Measurements from ENCODE around the gene RBL2. TPM values are rescaled to one million over a fixed set of nuclear protein-coding genes. Genes with fewer than 3 reads are reported as not detected.

The RBL2 gene
- total RNA-seq, 2 experiments from 2014 or later, result 186 to 188 TPM

- POLR2A ChIA-PET, result interaction anchor here (0.9 to 7.3 kb wide), 10 partner anchors 8 to 60 kb away, joined by 3 to 282 read pairs (median 12); partner anchors contain the start of genes AKTIP and RBL2
- Mint-ChIP-seq H3K36me3 (ENCODE audit: low read depth) (peaks cover 90% of the 10 kb centered on the region), H3K9me3 (no peaks in the 10 kb centered on the region), H3K27me3 (no peaks in the 10 kb centered on the region), H3K27ac (peak overlapping the region; percentile 93), H3K4me1 (peaks cover 79% of the 10 kb centered on the region), H3K4me3 (peak overlapping the region; percentile 45)
- DNase-seq, result no peak
- CTCF ChIA-PET, result interaction anchor here (1.4 to 3.9 kb wide), 4 partner anchors 10 to 51 kb away, joined by 3 to 21 read pairs (median 12); partner anchors contain the start of gene RBL2
Observed at GRCh38 chr16:53458635-53459034, 24.4 kb downstream of the RBL2 start.

GRCh38 chr16:53465606-53466280 is 31.5 kb downstream of the RBL2 start:
- H3K4me3 Mint-ChIP-seq, result no peak overlapping the region
- CTCF ChIA-PET, result no interaction called here
- no peaks in the 10 kb centered on the region for H3K27me3 Mint-ChIP-seq
- POLR2A ChIA-PET, result interaction anchor here (0.8 to 1.9 kb wide), 4 partner anchors 8 to 32 kb away, joined by 3 to 11 read pairs (median 7); partner anchors contain the start of gene RBL2
- H3K4me1 Mint-ChIP-seq, result peaks cover 27% of the 10 kb centered on the region
- no peaks in the 10 kb centered on the region for H3K9me3 Mint-ChIP-seq
- peaks cover 71% of the 10 kb centered on the region for H3K36me3 Mint-ChIP-seq (ENCODE audit: low read depth)
- no peak for DNase-seq
- peak overlapping the region; percentile 75 for H3K27ac Mint-ChIP-seq

- Mint-ChIP-seq H3K27ac (peak overlapping the region; percentile 55), H3K4me1 (peaks cover 22% of the 10 kb centered on the region), H3K27me3 (no peaks in the 10 kb centered on the region), H3K36me3 (ENCODE audit: low read depth) (peaks cover 96% of the 10 kb centered on the region), H3K9me3 (peaks cover 2% of the 10 kb centered on the region), H3K4me3 (no peak overlapping the region)
- CTCF ChIA-PET, result no interaction called here
- DNase-seq, result no peak
- POLR2A ChIA-PET, result interaction anchor here (0.8 to 2.1 kb wide), 4 partner anchors 8 to 42 kb away, joined by 3 to 6 read pairs (median 4); partner anchors contain the start of gene RBL2
Observed at GRCh38 chr16:53476867-53477266, 42.6 kb downstream of the RBL2 start.

GRCh38 chr16:53478965-53479364 is 44.7 kb downstream of the RBL2 start:
- no peak for DNase-seq
- Mint-ChIP-seq H3K9me3 (peaks cover 3% of the 10 kb centered on the region), H3K27ac (no peak overlapping the region), H3K36me3 (ENCODE audit: low read depth) (peaks cover 96% of the 10 kb centered on the region), H3K27me3 (no peaks in the 10 kb centered on the region), H3K4me1 (peaks cover 30% of the 10 kb centered on the region), H3K4me3 (no peak overlapping the region)
- POLR2A ChIA-PET, result interaction anchor here (1.0 to 2.5 kb wide), 3 partner anchors 14 to 93 kb away, joined by 3 to 17 read pairs (median 3); no protein-coding TSS in a partner anchor
- CTCF ChIA-PET, result interaction anchor here (1.6 kb wide), 1 partner anchor 11 kb away, joined by 6 read pairs; no protein-coding TSS in a partner anchor

GRCh38 chr16:53480394-53480793 is 46.1 kb downstream of the RBL2 start:
- H3K9me3 Mint-ChIP-seq, result peaks cover 8% of the 10 kb centered on the region
- H3K27me3 Mint-ChIP-seq, result no peaks in the 10 kb centered on the region
- ChIA-PET POLR2A (interaction anchor here (0.9 to 2.5 kb wide), 4 partner anchors 9 to 46 kb away, joined by 3 to 17 read pairs (median 5); partner anchors contain the start of gene RBL2), CTCF (interaction anchor here (1.0 to 1.6 kb wide), 2 partner anchors 9 to 23 kb away, joined by 3 to 6 read pairs; no protein-coding TSS in a partner anchor)
- H3K36me3 Mint-ChIP-seq (ENCODE audit: low read depth), result peaks cover 98% of the 10 kb centered on the region
- H3K4me3 Mint-ChIP-seq, result no peak overlapping the region
- DNase-seq, result no peak
- peaks cover 24% of the 10 kb centered on the region for H3K4me1 Mint-ChIP-seq
- no peak overlapping the region for H3K27ac Mint-ChIP-seq

GRCh38 chr16:53482123-53482522 is 47.9 kb downstream of the RBL2 start:
- ChIA-PET POLR2A (interaction anchor here (0.9 to 1.8 kb wide), 4 partner anchors 23 to 48 kb away, joined by 3 to 8 read pairs (median 6); partner anchors contain the start of gene RBL2), CTCF (no interaction called here)
- H3K4me1 Mint-ChIP-seq, result peaks cover 13% of the 10 kb centered on the region
- H3K4me3 Mint-ChIP-seq, result no peak overlapping the region
- peaks cover 18% of the 10 kb centered on the region for H3K9me3 Mint-ChIP-seq
- peaks cover 99% of the 10 kb centered on the region for H3K36me3 Mint-ChIP-seq (ENCODE audit: low read depth)
- no peak for DNase-seq
- peak overlapping the region; percentile 1 for H3K27ac Mint-ChIP-seq
- H3K27me3 Mint-ChIP-seq, result no peaks in the 10 kb centered on the region

- no peak for DNase-seq
- POLR2A ChIA-PET, result no interaction called here
- peaks cover 13% of the 10 kb centered on the region for H3K4me1 Mint-ChIP-seq
- H3K4me3 Mint-ChIP-seq, result no peak overlapping the region
- H3K36me3 Mint-ChIP-seq (ENCODE audit: low read depth), result peaks cover 97% of the 10 kb centered on the region
- H3K27me3 Mint-ChIP-seq, result no peaks in the 10 kb centered on the region
- H3K9me3 Mint-ChIP-seq, result peaks cover 19% of the 10 kb centered on the region
- CTCF ChIA-PET, result no interaction called here
- H3K27ac Mint-ChIP-seq, result no peak overlapping the region
Observed at GRCh38 chr16:53484542-53484941, 50.3 kb downstream of the RBL2 start.

- Mint-ChIP-seq H3K27ac (no peak overlapping the region), H3K4me3 (no peak overlapping the region), H3K36me3 (ENCODE audit: low read depth) (peaks cover 97% of the 10 kb centered on the region), H3K27me3 (no peaks in the 10 kb centered on the region), H3K9me3 (peaks cover 19% of the 10 kb centered on the region), H3K4me1 (peaks cover 16% of the 10 kb centered on the region)
- ChIA-PET CTCF (no interaction called here), POLR2A (interaction anchor here (0.6 to 1.2 kb wide), 3 partner anchors 40 to 767 kb away, joined by 3 to 4 read pairs (median 3); no protein-coding TSS in a partner anchor)
- DNase-seq, result no peak
Observed at GRCh38 chr16:53486230-53486629, 52.0 kb downstream of the RBL2 start.

- ChIA-PET POLR2A (interaction anchor here (0.7 to 1.9 kb wide), 8 partner anchors 8 to 54 kb away, joined by 3 to 10 read pairs (median 6); partner anchors contain the start of gene AKTIP), CTCF (interaction anchor here (2.0 to 2.2 kb wide), 2 partner anchors 9 to 10 kb away, joined by 6 to 7 read pairs; no protein-coding TSS in a partner anchor)
- peaks cover 12% of the 10 kb centered on the region for H3K4me1 Mint-ChIP-seq
- peaks cover 95% of the 10 kb centered on the region for H3K36me3 Mint-ChIP-seq (ENCODE audit: low read depth)
- H3K9me3 Mint-ChIP-seq, result peaks cover 11% of the 10 kb centered on the region
- no peak for DNase-seq
- H3K4me3 Mint-ChIP-seq, result no peak overlapping the region
- no peaks in the 10 kb centered on the region for H3K27me3 Mint-ChIP-seq
- H3K27ac Mint-ChIP-seq, result no peak overlapping the region
Observed at GRCh38 chr16:53489755-53490154, 55.5 kb downstream of the RBL2 start.

GRCh38 chr16:53492503-53492902 is 58.2 kb downstream of the RBL2 start:
- CTCF ChIA-PET, result no interaction called here
- peaks cover 95% of the 10 kb centered on the region for H3K36me3 Mint-ChIP-seq (ENCODE audit: low read depth)
- POLR2A ChIA-PET, result interaction anchor here (1.4 to 3.4 kb wide), 3 partner anchors 10 to 57 kb away, joined by 3 to 30 read pairs (median 18); partner anchors contain the start of genes AKTIP and RBL2
- no peaks in the 10 kb centered on the region for H3K27me3 Mint-ChIP-seq
- H3K4me3 Mint-ChIP-seq, result no peak overlapping the region
- H3K4me1 Mint-ChIP-seq, result peaks cover 26% of the 10 kb centered on the region
- no peaks in the 10 kb centered on the region for H3K9me3 Mint-ChIP-seq
- peak overlapping the region; percentile 48 for H3K27ac Mint-ChIP-seq
- DNase-seq, result no peak

GRCh38 chr16:53494636-53495035 is 60.4 kb downstream of the RBL2 start:
- peaks cover 92% of the 10 kb centered on the region for H3K36me3 Mint-ChIP-seq (ENCODE audit: low read depth)
- ChIA-PET POLR2A (interaction anchor here (0.9 to 3.4 kb wide), 5 partner anchors 8 to 59 kb away, joined by 3 to 30 read pairs (median 4); partner anchors contain the start of genes AKTIP and RBL2), CTCF (interaction anchor here (1.0 to 1.3 kb wide), 2 partner anchors 48 to 58 kb away, joined by 3 to 4 read pairs; no protein-coding TSS in a partner anchor)
- peaks cover 36% of the 10 kb centered on the region for H3K4me1 Mint-ChIP-seq
- H3K27ac Mint-ChIP-seq, result no peak overlapping the region
- H3K4me3 Mint-ChIP-seq, result no peak overlapping the region
- DNase-seq, result no peak
- no peaks in the 10 kb centered on the region for H3K27me3 Mint-ChIP-seq
- H3K9me3 Mint-ChIP-seq, result no peaks in the 10 kb centered on the region

- H3K4me3 Mint-ChIP-seq, result no peak overlapping the region
- ChIA-PET CTCF (interaction anchor here (1.0 kb wide), 1 partner anchor 49 kb away, joined by 3 read pairs; no protein-coding TSS in a partner anchor), POLR2A (interaction anchor here (0.9 to 3.4 kb wide), 5 partner anchors 7 to 60 kb away, joined by 3 to 30 read pairs (median 4); partner anchors contain the start of genes AKTIP and RBL2)
- no peaks in the 10 kb centered on the region for H3K9me3 Mint-ChIP-seq
- DNase-seq, result no peak
- H3K27me3 Mint-ChIP-seq, result no peaks in the 10 kb centered on the region
- peaks cover 39% of the 10 kb centered on the region for H3K4me1 Mint-ChIP-seq
- H3K36me3 Mint-ChIP-seq (ENCODE audit: low read depth), result peaks cover 90% of the 10 kb centered on the region
- no peak overlapping the region for H3K27ac Mint-ChIP-seq
Observed at GRCh38 chr16:53495325-53495724, 61.1 kb downstream of the RBL2 start.

- H3K9me3 Mint-ChIP-seq, result no peaks in the 10 kb centered on the region
- H3K4me3 Mint-ChIP-seq, result no peak overlapping the region
- DNase-seq, result no peak
- ChIA-PET POLR2A (interaction anchor here (1.0 to 7.2 kb wide), 5 partner anchors 9 to 64 kb away, joined by 3 to 125 read pairs (median 3); partner anchors contain the start of gene RBL2), CTCF (interaction anchor here (1.0 to 2.2 kb wide), 3 partner anchors 9 to 50 kb away, joined by 3 to 7 read pairs (median 3); no protein-coding TSS in a partner anchor)
- no peaks in the 10 kb centered on the region for H3K27me3 Mint-ChIP-seq
- H3K27ac Mint-ChIP-seq, result peak overlapping the region; percentile 2
- H3K36me3 Mint-ChIP-seq (ENCODE audit: low read depth), result peaks cover 75% of the 10 kb centered on the region
- H3K4me1 Mint-ChIP-seq, result peaks cover 52% of the 10 kb centered on the region
Observed at GRCh38 chr16:53498984-53499383, 64.7 kb downstream of the RBL2 start.
